ENCODE results near the gene CABP7. TPM values are rescaled to one million over a fixed set of nuclear protein-coding genes. Genes with fewer than 3 reads are reported as not detected.

CABP7 gene
- total RNA-seq, 2 donors from 2014 or later = not detected

DNA sequence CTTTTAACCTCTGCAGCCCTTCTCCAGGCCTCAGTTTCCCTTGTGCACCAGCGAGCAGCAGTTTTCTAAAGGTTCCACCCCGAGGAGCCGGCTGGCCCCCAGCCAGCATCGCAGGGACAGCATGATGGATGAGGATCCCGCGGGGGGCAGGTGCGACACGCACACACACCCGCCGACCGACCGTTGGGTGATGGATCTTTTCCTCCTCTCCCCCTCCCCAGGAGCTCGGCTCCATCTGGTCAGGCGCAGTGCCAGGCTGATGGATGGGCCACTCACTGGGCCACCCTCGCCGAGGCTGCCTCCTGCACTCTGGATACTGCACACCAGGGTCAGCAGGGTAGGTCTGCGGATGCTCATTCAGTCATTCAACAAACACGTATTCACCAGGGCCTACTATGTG lies 12.8 kb upstream of the CABP7 start:
- Histone ChIP-seq H3K36me3 (no peaks in the 10 kb centered on the region), H3K27me3 (peaks cover 0 to 10% of the 10 kb centered on the region in 2 donors), H3K27ac (no peak overlapping the region), H3K4me1 (peaks cover 0 to 24% of the 10 kb centered on the region in 2 donors), H3K9me3 (no peaks in the 10 kb centered on the region), H3K4me3 (no peak overlapping the region)
- no peak for DNase-seq (ENCODE audit: low spot score)
- TF ChIP-seq, protein P1, sequence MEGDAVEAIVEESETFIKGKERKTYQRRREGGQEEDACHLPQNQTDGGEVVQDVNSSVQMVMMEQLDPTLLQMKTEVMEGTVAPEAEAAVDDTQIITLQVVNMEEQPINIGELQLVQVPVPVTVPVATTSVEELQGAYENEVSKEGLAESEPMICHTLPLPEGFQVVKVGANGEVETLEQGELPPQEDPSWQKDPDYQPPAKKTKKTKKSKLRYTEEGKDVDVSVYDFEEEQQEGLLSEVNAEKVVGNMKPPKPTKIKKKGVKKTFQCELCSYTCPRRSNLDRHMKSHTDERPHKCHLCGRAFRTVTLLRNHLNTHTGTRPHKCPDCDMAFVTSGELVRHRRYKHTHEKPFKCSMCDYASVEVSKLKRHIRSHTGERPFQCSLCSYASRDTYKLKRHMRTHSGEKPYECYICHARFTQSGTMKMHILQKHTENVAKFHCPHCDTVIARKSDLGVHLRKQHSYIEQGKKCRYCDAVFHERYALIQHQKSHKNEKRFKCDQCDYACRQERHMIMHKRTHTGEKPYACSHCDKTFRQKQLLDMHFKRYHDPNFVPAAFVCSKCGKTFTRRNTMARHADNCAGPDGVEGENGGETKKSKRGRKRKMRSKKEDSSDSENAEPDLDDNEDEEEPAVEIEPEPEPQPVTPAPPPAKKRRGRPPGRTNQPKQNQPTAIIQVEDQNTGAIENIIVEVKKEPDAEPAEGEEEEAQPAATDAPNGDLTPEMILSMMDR (IDR thresholded peaks at IDR 0.05) = no peak

DNA sequence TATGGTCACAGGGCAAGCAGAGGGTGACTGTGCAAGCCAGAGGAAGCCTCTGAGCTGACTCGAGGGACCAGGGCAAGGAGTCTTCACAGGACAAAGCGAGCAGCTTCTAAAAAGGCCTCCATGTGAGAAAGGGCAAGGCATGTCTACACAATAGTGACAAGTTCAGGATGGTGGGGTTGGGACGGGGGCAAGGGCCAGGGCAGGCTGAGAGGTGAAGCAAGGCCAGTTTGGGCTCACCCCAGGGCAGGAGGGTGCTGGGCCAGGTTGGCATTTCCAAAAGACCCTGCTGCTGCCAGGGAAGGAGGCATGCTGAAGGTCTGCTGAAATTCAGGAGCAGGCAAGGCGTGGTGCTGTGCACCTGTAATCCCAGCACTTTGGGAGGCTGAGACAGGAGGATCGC lies 12.3 kb upstream of the CABP7 start:
- Histone ChIP-seq H3K27me3 (peaks cover 0 to 7% of the 10 kb centered on the region in 2 donors), H3K27ac (no peak overlapping the region), H3K4me1 (peaks cover 0 to 19% of the 10 kb centered on the region in 2 donors), H3K9me3 (no peaks in the 10 kb centered on the region), H3K4me3 (no peak overlapping the region), H3K36me3 (no peaks in the 10 kb centered on the region)
- no peak for DNase-seq (ENCODE audit: low spot score)
- TF ChIP-seq, protein P1 (IDR thresholded peaks at IDR 0.05) = no peak

DNA sequence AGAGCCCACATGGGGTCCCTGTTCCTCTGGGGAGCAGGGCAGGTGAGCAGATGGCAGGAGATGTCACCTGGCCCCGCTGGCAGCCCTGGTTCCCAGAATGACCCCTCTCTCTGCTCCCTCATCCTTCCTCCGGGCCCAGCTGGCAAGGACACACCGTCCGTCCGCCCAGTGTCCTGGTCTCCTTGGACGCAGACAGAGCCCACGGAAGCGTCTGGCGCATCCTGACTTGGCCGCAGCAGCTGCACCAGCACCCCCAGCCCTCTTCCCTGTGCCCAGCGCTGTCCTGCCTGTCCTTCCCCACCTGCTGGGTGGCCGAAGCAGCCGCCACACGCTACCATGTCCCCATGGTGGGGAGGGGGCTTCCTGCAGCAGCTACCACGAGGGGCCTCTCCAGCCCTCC lies 9.6 kb upstream of the CABP7 start:
- H3K27me3 ChIP-seq = no peaks in the 10 kb centered on the region

DNA sequence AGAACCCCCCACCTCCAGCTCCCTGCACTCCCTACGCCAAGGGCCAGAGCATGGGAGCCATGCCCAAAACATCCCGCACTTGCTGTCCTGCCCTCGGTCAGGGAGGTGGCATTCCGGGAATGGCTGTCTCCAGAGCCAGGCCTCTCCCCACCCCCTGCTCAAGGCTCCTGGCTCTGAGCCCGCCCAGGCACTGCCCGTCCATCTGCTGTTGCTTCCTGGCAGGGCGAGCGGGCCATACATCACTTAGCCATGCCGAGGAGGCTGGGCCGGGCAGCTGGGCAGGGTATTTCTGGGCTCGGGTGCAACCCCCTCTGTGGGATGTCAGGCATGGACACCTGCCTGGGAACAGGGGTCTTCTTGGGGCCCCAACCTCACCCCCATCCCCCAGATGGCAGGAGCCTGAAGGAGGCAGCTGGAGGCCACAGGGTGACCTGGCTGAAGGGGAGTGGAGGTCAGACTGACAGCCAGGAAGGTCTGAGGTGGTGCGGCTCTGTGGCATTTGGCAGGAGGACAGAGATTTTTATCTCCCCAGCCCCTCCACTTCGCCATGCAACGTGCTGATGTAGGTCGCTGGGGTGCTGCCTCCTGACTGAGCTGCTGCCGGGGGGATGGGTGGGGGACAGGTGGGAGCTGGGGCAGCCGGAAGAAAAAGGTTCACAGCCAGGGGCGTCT lies 8.7 kb upstream of the CABP7 start:
- no peak for DNase-seq (ENCODE audit: low spot score)
- Histone ChIP-seq H3K9me3 (no peaks in the 10 kb centered on the region), H3K4me1 (no peaks in the 10 kb centered on the region), H3K4me3 (no peak overlapping the region), H3K27ac (no peak overlapping the region), H3K27me3 (no peaks in the 10 kb centered on the region), H3K36me3 (no peaks in the 10 kb centered on the region)
- TF ChIP-seq, protein P1 (IDR thresholded peaks at IDR 0.05) = no peak

More for the DNA sequence above, 9.6 kb upstream of the CABP7 start:
- Histone ChIP-seq H3K4me3 (no peak overlapping the region), H3K9me3 (no peaks in the 10 kb centered on the region), H3K36me3 (no peaks in the 10 kb centered on the region), H3K27ac (no peak overlapping the region), H3K4me1 (peaks cover 0 to 4% of the 10 kb centered on the region in 2 donors)
- DNase-seq (ENCODE audit: low spot score) = no peak
- TF ChIP-seq, protein P1 (IDR thresholded peaks at IDR 0.05) = no peak

DNA sequence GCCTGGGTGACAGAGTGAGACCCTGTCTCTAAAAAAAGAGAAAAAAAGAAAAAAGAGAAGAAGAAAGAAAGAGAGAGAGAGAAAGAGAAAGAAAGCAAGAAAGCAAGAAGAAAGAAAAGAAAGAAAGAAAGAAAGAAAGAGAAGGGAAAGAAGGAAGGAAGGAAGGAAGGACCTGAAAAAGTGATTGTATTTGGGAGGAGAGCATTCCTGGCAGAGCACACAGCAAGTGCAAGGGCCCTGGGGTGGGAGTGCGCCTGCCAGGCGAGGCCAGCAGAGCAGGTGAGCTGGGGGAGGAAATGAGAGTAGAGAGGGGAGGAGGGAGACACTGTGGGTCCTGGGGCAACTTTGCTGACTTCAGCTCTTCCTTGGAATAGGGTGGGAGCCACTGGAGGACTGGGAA lies 7.7 kb upstream of the CABP7 start:
- TF ChIP-seq, protein P1 (IDR thresholded peaks at IDR 0.05) = no peak
- Histone ChIP-seq H3K4me1 (no peaks in the 10 kb centered on the region), H3K9me3 (no peaks in the 10 kb centered on the region), H3K36me3 (no peaks in the 10 kb centered on the region), H3K27ac (no peak overlapping the region), H3K4me3 (no peak overlapping the region), H3K27me3 (no peaks in the 10 kb centered on the region)
- DNase-seq (ENCODE audit: low spot score) = no peak
